GM12892 (cell line): ENCODE measurements around the gene PRSS21.

ENCODE experiments used
- POLR2A ChIP-seq: IDR thresholded peaks from 2 replicates; pipeline ENCODE4 v1.6.1; 2011; ENCODE audit warnings: low read depth, low read length, control low read depth
- TAF1 ChIP-seq: IDR thresholded peaks from 2 replicates; pipeline ENCODE4 v1.6.1; 2011; ENCODE audit warnings: low read depth, mild to moderate bottlenecking, control low read depth, low read length, borderline replicate concordance

GRCh38 chr16:2814551-2815298 lies 2.3 kb upstream of the PRSS21 start:
- TF ChIP-seq POLR2A (no peak), TAF1 (no peak)
